GM13976 (cell line): ENCODE data around the gene BAHD1.

ENCODE experiments used
- DNase-seq: peaks from one replicate; pipeline ENCODE4 v3.0.0; 2012; ENCODE audit warnings: low spot score
- in situ Hi-C: fragments of 300-500 bp; cut with MboI; formaldehyde crosslinking; loops from one replicate; pipeline ENCODE4 v1.12.0; 2022; ENCODE audit warnings: low sequenced_read_pairs, mixed read lengths, inconsistent platforms; ENCODE audit not compliant: unreplicated experiment
- TF ChIP-seq, protein P1 (sequence below): IDR thresholded peaks from 2 replicates; pipeline ENCODE4 v1.5.1; 2012; ENCODE audit warnings: borderline replicate concordance, mild to moderate bottlenecking; ENCODE audit not compliant: insufficient read depth; ENCODE audit errors: extremely low read depth, missing control alignments, control extremely low read depth

BAHD1 gene

GRCh38 chr15:40437752-40438687 is 2.7 kb upstream of the BAHD1 start:
- in situ Hi-C loops: no loop called here
- TF ChIP-seq, protein P1, sequence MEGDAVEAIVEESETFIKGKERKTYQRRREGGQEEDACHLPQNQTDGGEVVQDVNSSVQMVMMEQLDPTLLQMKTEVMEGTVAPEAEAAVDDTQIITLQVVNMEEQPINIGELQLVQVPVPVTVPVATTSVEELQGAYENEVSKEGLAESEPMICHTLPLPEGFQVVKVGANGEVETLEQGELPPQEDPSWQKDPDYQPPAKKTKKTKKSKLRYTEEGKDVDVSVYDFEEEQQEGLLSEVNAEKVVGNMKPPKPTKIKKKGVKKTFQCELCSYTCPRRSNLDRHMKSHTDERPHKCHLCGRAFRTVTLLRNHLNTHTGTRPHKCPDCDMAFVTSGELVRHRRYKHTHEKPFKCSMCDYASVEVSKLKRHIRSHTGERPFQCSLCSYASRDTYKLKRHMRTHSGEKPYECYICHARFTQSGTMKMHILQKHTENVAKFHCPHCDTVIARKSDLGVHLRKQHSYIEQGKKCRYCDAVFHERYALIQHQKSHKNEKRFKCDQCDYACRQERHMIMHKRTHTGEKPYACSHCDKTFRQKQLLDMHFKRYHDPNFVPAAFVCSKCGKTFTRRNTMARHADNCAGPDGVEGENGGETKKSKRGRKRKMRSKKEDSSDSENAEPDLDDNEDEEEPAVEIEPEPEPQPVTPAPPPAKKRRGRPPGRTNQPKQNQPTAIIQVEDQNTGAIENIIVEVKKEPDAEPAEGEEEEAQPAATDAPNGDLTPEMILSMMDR: no peak
- no peak for DNase-seq

GRCh38 chr15:40438712-40439111 is 2.0 kb upstream of the BAHD1 start:
- DNase-seq: no peak
- TF ChIP-seq, protein P1: no peak
- in situ Hi-C loops: no loop called here

DNA sequence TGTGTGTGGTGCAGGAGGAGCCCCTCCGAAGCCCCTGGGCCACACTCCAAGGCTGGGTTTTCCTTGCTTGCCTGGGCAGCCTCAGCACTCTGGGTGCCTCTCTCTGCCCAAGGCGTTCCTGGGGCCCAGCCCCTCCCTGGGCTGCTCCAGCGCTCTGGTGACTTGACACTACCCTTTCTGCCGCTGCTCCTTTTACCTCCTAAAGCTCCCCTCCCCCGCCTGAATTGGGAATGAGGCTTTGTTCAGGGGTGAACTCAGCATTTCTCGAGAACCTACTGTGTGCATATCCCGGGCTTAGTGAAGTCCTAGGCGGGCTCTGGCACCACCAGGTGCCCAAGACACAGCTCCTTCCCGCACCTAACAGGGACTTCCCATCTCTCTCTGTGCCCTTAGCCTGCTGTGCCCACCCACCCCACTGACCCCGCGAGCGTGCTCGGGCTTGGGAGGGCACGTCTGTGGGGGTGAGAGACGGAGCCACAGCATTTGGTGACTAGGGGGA is 1.2 kb upstream of the BAHD1 start:
- DNase-seq: no peak
- in situ Hi-C loops: no loop called here
- TF ChIP-seq, protein P1: no peak

DNA sequence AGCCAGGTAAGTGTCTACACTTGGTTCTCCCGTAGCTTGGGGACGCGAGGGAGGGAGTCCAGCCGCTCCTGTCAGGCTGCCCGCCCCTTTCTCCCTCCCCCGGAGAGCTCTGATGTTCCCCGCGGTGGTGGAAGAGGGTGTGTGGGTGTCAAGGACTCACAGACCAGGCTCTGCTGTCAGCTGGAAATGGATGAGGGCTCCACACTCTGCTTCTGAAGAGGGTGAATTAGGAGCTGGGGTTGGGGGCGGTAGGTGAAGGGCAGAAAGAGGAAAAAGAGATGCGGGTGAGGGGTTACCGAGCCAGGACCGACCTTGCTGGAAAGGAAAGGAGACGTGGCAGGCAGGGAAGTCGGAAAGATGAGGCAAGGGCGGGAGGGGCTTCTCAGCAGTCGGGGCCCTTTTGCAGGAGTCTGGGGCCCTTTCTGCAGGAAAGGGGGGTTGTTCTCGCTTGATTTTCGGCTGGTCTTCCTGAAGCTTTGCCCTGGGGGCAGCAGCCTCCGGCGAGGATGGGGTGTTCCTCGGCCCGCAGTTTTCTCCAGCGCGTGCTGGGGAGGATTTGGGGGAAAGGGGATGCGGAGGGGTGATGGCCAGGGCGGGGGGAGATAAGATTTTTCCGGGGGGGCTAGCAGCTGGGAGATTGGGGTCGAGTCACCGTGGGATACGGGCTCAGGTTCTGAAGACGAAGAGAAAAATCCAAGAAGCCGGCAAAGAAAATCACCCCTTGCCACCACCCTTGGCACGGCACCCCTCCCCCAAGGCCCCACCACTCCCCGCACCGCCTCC is 602 bp upstream of the BAHD1 start:
- in situ Hi-C loops: no loop called here
- TF ChIP-seq, protein P1: no peak
- peak; percentile 64 for DNase-seq

DNA sequence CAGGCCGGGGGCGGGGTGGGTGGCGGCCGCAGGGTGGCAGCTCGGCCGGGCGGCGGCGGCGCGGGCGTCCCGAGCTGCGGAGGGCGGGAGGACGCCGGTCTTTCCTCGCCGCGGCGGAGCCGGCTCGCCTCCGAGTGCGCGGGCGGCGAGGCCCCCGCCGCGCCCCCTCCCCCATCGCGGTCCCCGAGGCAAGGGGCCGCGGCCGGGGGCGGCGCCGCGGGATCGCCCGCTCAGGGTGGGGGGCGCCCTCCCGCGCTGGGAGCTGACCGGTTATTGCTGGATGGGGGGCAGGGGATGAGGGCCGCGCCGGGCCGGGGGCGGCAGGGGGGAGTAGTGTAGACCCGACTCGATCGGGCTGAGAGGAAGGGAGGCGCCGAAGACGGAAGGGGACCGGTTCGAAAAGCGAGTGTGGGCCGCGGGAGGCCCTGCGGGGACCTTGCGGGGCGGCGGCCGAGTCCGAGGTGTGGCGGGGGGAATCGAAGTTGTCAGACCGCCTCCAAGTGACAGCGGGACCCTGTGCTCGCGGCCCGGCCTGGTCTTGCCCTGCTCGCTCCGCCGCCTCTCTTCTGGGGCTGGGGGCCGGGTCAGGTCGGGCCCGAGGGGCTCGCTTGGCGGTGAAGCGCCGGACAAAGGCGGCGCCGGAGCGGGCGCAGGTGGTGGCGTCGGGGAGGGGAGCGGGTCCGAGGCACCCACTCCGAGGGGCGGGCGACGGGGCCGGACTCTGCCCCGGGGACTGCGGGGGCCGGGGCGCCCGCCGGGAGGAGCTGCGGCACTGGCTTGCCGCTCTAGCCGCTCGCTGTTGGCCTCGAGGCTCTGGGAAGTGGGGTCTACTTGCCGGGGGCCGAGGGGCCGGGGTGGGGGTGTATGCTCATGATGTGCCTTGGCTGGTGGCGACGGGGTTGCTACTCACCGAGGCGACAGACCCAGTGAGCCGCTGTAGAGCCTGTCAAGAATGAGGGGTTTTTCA is 1.1 kb downstream of the BAHD1 start:
- in situ Hi-C loops: no loop called here
- TF ChIP-seq, protein P1: peak; percentile 43
- peak; percentile 68 for DNase-seq
